ENCODE measurements around the gene SMTN.

SMTN gene

GRCh38 chr22:31080848-31081649 lies at the start of gene SMTN:
SMTN (plus strand) TSS chr22:31081318; CDS start chr22:31083259, 1,941 bp downstream.
- H3K36me3 ChIP-seq, result no peaks in the 10 kb centered on the region; a peak in 2 of 22 replicates
- H3K4me3 ChIP-seq, result peak within 1 kb of the TSS; percentile 61 to 90 (median 82)
- no peaks in the 10 kb centered on the region for H3K27me3 ChIP-seq
- H3K27ac ChIP-seq, result peak within 1 kb of the TSS; percentile 49 to 96 (median 92); a peak in 21 of 22 replicates
- H3K9me3 ChIP-seq (replicated peaks in 1 of 11), result no peaks in the 10 kb centered on the region
- H4K20me1 ChIP-seq, result peaks cover 0 to 23% (median 10%) of the 10 kb centered on the region in 11 experiments; a peak in 9 of 22 replicates
- peaks cover 42 to 53% (median 50%) of the 10 kb centered on the region in 10 experiments for H3K4me1 ChIP-seq
- no peak for TF ChIP-seq Cebpa-rat (IDR thresholded peaks at IDR 0.05)
- H3K9ac ChIP-seq, result peak within 1 kb of the TSS; percentile 86 to 97 (median 94)
- H3K4me2 ChIP-seq, result peak within 1 kb of the TSS; percentile 88 to 100 (median 98)

GRCh38 chr22:31036671-31037550 lies 44.2 kb upstream of the SMTN start:
- Histone ChIP-seq H3K36me3 (no peaks in the 10 kb centered on the region), H3K4me2 (peak overlapping the region; percentile 70 to 84 (median 80)), H3K9ac (peak overlapping the region; percentile 19 to 64 (median 57); a peak in 19 of 22 replicates), H3K4me1 (peaks cover 13 to 23% (median 18%) of the 10 kb centered on the region in 10 experiments), H3K27me3 (no peaks in the 10 kb centered on the region), H3K27ac (peak overlapping the region in 8 of 11 experiments; percentile 22 to 69 (median 47); a peak in 10 of 22 replicates), H4K20me1 (no peaks in the 10 kb centered on the region), H3K4me3 (peak overlapping the region; percentile 9 to 56 (median 36); a peak in 11 of 20 replicates), H3K9me3 (replicated peaks in 1 of 11) (no peaks in the 10 kb centered on the region)
- TF ChIP-seq Cebpa-rat (IDR thresholded peaks at IDR 0.05), result no peak

GRCh38 chr22:31038686-31039085 lies 42.4 kb upstream of the SMTN start:
- Histone ChIP-seq H3K9ac (no peak overlapping the region), H3K36me3 (no peaks in the 10 kb centered on the region), H3K4me2 (no peak overlapping the region), H3K4me3 (no peak overlapping the region), H3K27me3 (no peaks in the 10 kb centered on the region), H3K4me1 (peaks cover 13 to 23% (median 18%) of the 10 kb centered on the region in 10 experiments), H3K27ac (no peak overlapping the region), H4K20me1 (no peaks in the 10 kb centered on the region), H3K9me3 (replicated peaks in 1 of 11) (no peaks in the 10 kb centered on the region)
- no peak for TF ChIP-seq Cebpa-rat (IDR thresholded peaks at IDR 0.05)

GRCh38 chr22:31039393-31039792 lies 41.7 kb upstream of the SMTN start:
- no peak overlapping the region for H3K9ac ChIP-seq
- no peaks in the 10 kb centered on the region for H3K36me3 ChIP-seq
- H3K27ac ChIP-seq, result no peak overlapping the region
- no peak for TF ChIP-seq Cebpa-rat (IDR thresholded peaks at IDR 0.05)
- H3K9me3 ChIP-seq (replicated peaks in 1 of 11), result no peaks in the 10 kb centered on the region
- H3K4me1 ChIP-seq, result peaks cover 13 to 23% (median 18%) of the 10 kb centered on the region in 10 experiments
- no peak overlapping the region for H3K4me3 ChIP-seq
- H3K27me3 ChIP-seq, result no peaks in the 10 kb centered on the region
- no peak overlapping the region for H3K4me2 ChIP-seq
- H4K20me1 ChIP-seq, result no peaks in the 10 kb centered on the region

- H3K9me3 ChIP-seq (replicated peaks in 1 of 11), result no peaks in the 10 kb centered on the region
- no peak overlapping the region for H3K4me2 ChIP-seq
- H3K36me3 ChIP-seq, result no peaks in the 10 kb centered on the region
- no peak overlapping the region for H3K4me3 ChIP-seq
- no peak overlapping the region for H3K9ac ChIP-seq
- no peaks in the 10 kb centered on the region for H3K27me3 ChIP-seq
- H4K20me1 ChIP-seq, result no peaks in the 10 kb centered on the region
- no peak for TF ChIP-seq Cebpa-rat (IDR thresholded peaks at IDR 0.05)
- peaks cover 13 to 24% (median 19%) of the 10 kb centered on the region in 10 experiments for H3K4me1 ChIP-seq
- no peak overlapping the region for H3K27ac ChIP-seq
Measured at GRCh38 chr22:31040542-31041398, 40.3 kb upstream of the SMTN start.

GRCh38 chr22:31044262-31044861 lies 36.8 kb upstream of the SMTN start:
- H3K4me2 ChIP-seq, result no peak overlapping the region
- peaks cover 0 to 22% (median 15%) of the 10 kb centered on the region in 11 experiments; a peak in 17 of 22 replicates for H3K9me3 ChIP-seq (replicated peaks in 1 of 11)
- peaks cover 17 to 39% (median 34%) of the 10 kb centered on the region in 10 experiments for H3K4me1 ChIP-seq
- H3K27me3 ChIP-seq, result no peaks in the 10 kb centered on the region
- H3K4me3 ChIP-seq, result no peak overlapping the region
- no peak overlapping the region for H3K27ac ChIP-seq
- no peak for TF ChIP-seq Cebpa-rat (IDR thresholded peaks at IDR 0.05)
- no peaks in the 10 kb centered on the region for H4K20me1 ChIP-seq
- no peaks in the 10 kb centered on the region; a peak in 1 of 22 replicates for H3K36me3 ChIP-seq
- no peak overlapping the region for H3K9ac ChIP-seq

- H3K4me1 ChIP-seq, result peaks cover 25 to 55% (median 50%) of the 10 kb centered on the region in 10 experiments
- 0 out of 20 replicates have a peak overlapping the region, but pooled peaks of 1 of the 10 experiments have one; percentile 25 for H3K4me3 ChIP-seq
- H3K4me2 ChIP-seq, result peak overlapping the region; percentile 64 to 89 (median 80)
- no peaks in the 10 kb centered on the region for H4K20me1 ChIP-seq
- H3K27ac ChIP-seq, result peak overlapping the region; percentile 33 to 84 (median 69); a peak in 20 of 22 replicates
- TF ChIP-seq Cebpa-rat (IDR thresholded peaks at IDR 0.05), result no peak
- no peaks in the 10 kb centered on the region; a peak in 1 of 22 replicates for H3K36me3 ChIP-seq
- H3K27me3 ChIP-seq, result no peaks in the 10 kb centered on the region
- peak overlapping the region; percentile 2 to 69 (median 58); a peak in 17 of 22 replicates for H3K9ac ChIP-seq
- H3K9me3 ChIP-seq (replicated peaks in 1 of 11), result peaks cover 0 to 22% (median 15%) of the 10 kb centered on the region in 11 experiments; a peak in 17 of 22 replicates
Measured at GRCh38 chr22:31045900-31046538, 35.1 kb upstream of the SMTN start.
